ENCODE data around the gene RPL7A.
"Not testable (repeated sequence)": the region's sequence is repeated elsewhere in the genome, so short reads cannot be mapped to it uniquely, and the experiment has no call there.

The RPL7A gene

DNA sequence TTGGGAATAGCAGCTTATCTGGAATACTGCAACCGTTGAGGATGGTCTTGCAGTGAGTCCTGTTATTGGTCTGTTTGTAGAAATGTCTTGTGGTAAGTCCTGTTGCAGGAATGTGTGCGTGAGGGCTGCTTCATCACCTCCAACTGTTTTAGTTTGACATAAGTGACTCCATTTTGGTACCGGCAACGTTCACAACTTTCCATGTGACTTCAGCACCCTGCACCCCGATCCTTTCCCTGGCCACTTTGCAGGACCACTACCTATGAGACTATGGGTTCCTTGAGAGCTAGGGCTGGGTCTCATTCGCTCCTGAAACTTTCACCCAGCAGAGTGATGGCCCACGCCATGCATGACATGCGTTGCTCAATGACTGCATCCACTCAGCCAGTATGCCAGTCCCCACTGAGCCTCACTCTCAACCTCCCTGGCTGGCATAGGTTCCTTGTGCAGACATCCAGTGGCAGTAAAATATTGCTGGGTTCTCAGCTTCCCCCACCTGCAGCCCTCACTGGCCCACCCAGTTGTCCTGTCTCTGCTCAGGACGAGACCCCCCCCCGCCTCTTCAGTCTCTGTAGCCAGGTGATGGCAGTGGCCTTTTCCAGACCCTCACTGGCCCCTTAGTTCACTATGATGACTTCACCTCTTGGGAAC, 20.1 kb upstream of the RPL7A start:
- DNase-seq (ENCODE audit: low read depth in 2 of 2), result no peak

DNA sequence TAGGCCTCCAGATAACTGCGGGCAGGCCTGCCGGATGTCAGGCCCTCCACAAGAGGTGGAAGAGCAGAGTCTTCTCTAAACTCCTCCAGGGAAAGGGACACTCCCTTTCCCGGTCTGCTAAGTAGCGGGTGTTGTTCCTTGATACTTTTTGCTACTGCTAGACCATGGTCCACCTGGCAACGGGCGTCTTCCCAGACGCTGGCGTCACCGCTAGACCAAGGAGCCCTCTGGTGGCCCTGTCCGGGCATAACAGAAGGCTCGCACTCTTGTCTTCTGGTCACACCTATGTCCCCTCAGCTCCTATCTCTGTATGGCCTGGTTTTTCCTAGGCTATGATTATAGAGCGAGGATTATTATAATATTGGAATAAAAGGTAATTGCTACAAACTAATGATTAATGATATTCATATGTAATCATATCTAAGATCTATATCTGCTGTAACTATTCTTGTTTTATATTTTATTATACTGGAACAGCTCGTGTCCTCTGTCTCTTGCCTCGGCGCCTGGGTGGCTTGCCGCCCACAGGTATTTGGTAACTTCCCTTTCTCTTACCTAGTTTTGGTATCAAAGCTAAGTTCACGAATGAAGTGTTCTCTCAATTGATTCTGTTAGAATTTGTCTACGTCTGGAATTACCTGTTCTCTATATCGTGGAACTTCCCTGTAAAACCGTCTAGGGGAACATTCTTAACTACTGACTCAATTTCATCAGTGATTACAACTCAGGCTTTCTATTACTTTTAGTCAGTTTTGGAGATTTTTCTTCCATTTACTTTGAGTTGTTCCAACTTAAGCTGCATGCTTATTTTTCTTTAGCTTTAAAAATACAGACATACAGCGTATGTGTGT, 18.5 kb upstream of the RPL7A start:
- DNase-seq (ENCODE audit: low read depth in 2 of 2), result not testable (repeated sequence)

DNA sequence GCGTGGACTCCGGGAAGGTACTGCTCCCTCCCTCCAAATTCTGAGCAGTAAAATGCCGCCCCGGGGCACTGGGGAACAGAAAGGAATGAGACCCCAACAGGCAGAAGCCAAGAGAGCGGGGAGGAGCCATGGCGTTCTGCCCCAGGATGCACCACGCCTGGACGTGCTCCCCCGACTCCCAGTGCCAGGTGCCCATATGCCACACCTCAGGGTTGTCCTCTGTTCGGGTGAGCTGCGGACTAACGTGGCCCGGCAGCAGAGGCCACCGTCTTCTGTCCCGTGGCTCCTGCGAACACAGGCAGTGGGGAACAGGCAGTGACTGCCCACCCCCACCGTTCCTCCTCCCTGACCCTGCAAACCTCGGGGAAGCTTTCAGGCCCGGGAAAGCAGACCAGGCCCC, 16.8 kb upstream of the RPL7A start:
- DNase-seq (ENCODE audit: low read depth in 2 of 2), result no peak

DNA sequence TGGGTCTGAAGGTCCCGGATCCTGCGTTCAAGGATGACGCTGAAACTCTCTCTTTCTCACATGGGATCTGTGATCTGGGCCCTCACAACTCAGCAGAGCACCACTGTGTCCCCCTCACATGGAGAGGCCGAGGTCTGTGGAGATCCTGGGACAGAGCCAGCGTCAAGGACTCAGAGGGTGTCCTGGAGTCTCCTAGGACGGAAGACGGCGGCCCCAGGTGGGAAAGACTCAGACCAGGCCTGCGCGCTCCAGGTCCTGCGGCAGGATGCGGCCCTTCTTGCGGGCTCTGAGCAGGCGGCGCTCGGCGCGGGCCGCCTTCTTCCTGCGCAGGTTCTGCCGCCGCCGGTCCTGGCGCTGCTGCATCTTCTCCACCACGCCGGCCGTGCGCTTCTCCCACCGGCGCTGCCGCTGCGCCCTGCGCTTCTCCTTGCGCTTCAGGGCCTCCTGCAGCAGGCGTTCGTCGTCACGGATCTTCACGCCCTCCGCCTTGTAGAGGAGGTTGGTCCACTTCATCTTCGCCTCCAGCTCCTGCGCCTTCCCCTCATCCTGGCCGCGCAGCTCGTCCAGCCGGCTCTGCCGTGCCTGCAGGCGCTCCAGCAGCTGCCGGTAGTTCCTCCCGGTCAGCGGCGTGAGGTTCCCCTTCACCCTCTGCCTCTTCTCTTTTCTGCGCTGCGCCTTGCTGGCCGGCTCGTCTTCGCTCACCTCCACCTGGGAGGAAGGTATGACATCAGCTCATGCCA, 16.2 kb upstream of the RPL7A start:
- DNase-seq (ENCODE audit: low read depth in 2 of 2), result no peak

DNA sequence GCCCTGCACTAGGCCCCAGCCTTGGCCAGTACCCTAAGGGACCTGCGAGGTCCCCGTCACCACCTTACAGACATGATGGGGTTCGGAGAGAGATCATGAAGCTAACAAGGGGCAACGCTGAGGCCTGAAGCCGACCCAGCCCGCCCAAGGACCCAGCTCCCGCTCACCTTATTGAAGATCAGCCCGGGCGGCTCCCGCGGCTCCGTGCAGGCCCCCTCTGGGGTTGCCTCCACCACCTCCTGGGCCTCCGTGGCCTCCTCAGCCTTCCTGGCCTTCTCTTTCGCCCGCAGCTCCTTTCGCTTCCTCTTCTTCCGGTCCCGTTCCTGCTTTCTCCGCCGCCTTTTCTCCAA, 15.7 kb upstream of the RPL7A start:
- DNase-seq (ENCODE audit: low read depth in 2 of 2), result no peak

DNA sequence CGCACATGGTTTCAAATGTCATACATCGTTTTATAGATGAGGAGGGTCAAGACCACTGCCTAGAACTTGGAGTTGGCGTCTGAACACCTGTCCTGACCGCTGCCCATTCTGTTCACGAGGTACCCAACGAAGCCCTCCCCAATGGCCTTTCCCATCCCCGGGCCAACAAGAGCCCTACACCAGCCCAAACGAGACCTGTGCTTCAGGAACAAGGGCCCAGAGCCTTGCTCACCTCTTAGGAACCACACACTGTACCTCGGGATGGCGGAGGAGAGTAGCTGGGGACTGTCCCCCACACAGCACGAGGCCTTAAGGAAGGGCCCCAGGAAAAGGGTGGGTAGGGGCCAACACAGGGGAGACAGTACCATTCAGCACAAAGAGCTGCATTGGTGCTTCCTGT, 15.0 kb upstream of the RPL7A start:
- DNase-seq (ENCODE audit: low read depth in 2 of 2), result no peak

DNA sequence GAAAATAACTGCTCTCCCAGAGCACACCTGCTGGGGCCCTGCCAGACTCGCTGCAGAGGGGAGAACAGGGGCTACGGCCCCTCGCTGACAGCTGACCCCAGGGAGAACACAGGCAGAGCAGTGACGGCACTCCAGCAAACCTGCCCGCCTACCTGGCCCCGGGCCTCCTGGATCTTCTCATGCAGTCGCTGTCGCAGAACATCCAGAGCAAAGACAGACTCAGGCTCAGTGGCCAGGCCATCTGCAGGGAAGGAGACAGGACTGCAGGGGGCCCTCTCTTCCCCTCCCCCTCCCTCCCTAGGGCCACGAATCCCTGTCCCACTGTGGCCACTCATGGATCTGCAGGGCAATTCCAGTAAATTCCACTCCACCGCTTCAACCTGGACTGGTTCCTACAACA, 14.5 kb upstream of the RPL7A start:
- DNase-seq (ENCODE audit: low read depth in 2 of 2), result no peak

DNA sequence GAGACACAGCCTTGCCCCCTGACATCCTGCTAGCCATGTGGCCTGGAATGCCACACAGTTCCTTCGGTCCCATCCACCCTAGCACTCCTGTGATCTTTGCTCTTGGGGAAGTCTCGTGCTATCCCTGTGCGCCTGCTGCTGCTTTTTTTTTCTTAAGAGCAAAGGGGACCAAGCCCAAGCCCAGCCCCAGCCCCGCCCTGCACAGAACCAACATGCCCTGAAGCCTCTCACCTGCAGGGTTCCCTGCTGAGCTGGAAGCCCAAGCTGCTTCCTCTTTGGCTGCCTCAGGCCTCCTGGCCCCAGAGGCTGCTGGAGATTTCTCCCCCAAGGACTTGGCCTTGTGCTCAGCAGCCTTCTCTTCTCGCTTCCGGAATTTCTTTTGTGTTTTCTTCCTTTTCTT, 13.9 kb upstream of the RPL7A start:
- DNase-seq (ENCODE audit: low read depth in 2 of 2), result no peak

DNA sequence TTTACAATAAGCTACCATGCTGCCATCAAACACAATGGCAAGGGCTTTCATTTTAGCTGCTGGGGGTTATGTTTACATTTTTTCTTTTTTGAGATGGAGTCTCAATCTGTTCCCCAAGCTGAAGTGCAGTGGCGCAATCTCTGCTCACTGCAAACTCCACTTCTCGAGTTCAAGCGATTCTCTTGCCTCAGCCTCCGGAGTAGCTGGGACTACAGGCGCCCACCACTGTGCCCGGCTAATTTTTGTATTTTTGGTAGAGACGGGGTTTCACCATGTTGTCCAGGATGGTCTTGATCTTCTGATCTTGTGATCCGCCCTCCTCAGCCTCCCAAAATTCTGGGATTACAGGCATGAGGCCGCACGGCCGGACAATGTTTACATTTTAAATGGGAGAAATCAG, 13.1 kb upstream of the RPL7A start:
- not testable (repeated sequence) for DNase-seq (ENCODE audit: low read depth in 2 of 2)

DNA sequence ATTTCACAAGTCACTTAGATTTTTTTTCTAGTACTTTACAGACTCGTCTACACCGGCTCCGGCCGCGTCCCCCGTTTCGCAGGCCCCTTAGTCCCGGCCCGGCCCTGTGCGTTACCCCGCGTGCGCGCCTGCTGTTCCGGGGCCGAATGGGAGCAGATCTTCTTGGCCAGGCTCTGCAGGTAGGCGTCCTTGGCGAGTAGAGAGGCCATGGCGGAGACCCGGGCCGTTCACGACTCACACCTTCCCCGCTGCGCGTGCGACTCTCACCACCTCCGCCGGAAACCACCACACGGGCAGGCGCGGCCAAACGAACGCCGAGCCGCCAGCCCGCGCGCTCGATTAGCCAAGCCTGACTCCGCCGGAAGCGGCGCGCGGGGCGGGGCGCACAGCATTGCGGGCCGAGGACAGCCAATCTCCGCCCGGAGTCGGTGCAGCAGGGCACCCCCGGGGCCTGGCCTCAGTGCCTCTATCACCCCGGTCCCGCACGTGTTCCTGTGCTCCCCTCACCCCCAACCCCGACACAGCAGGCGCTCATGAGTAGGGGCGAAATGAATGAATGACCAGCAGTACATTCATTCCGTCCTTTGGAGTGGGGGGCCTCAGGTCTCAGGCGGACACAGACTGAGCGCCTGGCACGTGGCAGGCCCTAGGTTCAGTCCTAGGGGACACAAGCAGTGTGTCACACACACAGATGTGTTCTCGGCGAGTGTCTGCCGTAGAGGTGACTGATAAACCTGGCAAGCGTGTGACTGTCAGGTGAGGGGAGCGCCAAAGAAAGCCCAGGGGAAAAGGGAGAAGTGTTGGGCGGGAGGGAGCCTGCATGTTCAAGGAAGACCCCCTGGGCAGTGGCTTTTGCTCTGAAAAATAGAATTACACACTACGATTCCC, 11.8 kb upstream of the RPL7A start, which contains the start of gene SURF6:
SURF6 (minus strand) TSS at position 265 of the 888 bp plus-strand sequence; CDS start at position 209, 56 bp downstream.
- DNase-seq (ENCODE audit: low read depth in 2 of 2), result peak; percentile 88 to 92

DNA sequence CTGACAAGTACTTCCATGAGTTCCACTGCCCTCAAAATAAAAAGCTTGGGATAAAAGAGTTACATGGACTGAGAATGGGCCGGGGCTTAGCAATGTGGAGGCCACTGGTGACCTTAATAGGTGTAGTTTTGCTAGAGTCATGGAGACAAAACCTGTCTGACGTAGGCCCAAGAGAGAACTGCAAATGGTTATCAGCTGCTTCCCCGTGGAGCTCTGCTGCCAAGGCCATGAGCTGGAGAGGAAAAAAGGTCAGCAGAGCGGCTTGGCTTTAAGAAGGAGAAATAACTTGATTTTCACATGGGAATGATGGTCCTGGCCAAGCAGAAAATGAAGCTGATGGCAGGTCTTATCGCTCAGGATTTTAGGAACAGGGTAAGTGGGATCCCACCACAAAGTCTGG, 8.4 kb upstream of the RPL7A start:
- no peak for DNase-seq (ENCODE audit: low read depth in 2 of 2)

DNA sequence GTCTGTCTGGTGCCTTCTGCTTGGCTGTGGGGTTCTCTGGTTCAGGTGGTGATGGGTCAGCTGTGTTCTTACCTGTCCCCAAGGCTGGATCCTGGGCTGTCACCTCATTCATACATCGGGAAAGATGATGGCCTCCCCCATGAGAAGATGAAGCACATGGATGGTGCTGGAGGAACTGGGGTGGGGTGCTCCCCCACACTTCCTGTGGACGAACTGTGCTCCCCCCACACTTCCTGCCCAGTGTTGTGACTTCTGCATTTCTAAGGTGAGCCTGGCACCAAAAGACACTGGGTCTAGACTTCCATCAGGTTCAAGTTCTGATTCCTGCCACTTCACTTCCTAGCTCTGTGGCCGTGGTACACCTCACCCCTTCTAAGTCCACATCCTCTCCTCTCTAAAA, 7.8 kb upstream of the RPL7A start:
- no peak for DNase-seq (ENCODE audit: low read depth in 2 of 2)

DNA sequence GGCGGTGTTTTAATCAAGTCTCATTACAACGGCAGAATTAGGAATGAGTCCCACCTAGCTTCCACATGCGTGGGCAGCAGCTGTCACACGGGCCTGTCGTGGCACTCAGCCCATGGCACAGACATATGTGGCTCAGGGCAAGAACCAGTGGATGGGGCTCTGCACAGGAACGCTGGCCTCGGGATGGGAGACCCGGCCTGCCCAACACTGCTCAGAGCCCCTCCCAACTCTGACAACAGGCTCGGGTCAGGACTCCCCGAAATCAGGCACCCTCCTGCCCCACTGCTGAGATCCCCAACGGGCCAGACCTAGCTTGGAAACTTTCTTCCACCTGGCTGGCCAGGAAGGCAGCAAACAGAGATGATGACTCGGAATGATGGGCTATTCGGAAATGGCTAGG, 7.1 kb upstream of the RPL7A start:
- DNase-seq (ENCODE audit: low read depth in 2 of 2), result no peak

DNA sequence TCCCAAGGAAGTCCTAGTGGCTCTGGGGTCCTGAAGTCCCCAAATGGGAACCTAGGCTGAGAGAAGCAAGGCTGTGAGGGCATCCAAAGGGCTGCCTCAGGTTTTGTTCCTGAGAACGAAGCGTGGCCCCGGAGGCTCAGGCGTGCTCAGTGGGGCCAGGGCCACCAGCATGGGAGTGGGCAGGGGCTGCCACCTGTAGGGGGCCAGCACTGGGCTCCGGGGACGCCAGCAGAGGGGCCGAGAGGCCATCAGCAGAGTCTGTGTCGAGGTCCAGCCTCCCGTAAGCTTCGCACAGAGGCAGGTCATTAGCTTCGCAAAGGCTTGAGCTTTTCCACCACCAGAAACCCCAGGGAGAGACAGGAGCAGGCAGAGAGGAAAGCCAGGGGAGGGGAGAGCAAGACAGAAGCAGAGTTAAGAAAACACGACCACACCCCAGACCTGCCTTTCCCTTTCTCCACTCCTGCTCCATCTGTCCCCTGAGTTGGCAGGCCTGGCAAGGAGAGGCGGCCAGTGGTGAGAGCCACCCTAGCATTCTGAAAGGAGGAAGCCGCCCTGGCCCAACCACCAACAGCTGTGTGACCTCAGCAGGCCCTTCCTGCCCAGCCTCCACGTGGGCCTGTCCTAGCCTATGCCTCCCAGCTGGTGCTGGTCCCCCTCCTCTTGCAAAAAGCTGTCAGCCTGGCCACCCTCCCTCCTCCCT, 6.5 kb upstream of the RPL7A start:
- no peak for DNase-seq (ENCODE audit: low read depth in 2 of 2)

DNA sequence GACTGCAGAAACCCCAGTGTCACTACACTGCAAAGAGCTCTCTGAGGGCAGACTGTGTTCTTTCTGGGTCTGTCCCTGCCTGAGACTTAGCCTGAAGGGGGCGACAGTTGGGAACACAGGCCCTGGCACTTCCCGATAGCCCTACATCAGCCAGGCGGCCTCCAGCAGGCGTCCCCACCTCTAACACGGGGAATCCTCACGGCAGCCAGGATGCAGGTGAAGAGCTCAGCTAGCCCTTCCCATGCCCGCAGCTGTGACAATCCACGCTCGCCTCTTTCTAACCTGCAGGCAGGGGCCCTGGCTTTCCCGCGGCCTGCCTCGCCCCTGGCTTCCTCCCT, 6.0 kb upstream of the RPL7A start:
- DNase-seq (ENCODE audit: low read depth in 2 of 2), result no peak

DNA sequence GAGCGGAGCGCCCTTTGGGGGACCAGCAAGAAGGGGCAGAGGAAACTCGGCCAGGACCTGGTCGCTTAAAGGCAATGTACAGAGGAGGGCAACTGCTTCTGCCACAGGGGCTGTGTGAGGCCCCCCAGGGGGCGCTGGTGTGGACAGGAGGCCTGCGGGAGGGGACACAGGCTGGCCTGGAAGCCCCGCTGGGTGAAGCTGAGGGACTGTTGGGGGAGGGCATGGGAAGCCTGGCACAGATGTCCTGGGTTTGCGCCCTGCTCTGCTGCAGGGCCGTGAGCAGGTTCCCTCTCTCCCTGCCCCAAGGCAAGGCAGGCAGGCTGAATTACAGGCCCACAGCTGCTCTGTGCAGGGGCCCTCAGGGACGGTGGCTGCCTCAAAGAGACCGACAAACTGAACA, 5.4 kb upstream of the RPL7A start:
- DNase-seq (ENCODE audit: low read depth in 2 of 2), result no peak

DNA sequence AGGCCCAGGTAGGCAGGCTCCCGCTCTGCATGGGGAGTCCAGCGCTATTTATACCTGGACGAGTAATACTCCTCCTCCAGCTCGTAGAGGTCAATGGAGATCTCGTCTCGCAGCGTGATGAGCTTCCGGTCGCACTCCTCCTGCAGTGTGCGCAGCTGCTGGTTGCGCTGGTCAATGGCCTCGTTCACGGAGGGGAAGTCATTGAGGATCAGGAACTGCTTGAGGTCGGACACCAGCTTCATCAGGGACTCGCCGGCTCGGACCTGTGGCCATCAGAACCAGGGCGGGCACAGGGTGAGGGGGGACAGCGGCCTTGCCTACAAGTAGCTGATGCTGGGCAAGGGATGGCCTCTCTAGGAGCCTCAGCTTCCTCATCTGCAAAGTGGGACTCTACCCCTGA, 3.9 kb upstream of the RPL7A start:
- no peak for DNase-seq (ENCODE audit: low read depth in 2 of 2)

DNA sequence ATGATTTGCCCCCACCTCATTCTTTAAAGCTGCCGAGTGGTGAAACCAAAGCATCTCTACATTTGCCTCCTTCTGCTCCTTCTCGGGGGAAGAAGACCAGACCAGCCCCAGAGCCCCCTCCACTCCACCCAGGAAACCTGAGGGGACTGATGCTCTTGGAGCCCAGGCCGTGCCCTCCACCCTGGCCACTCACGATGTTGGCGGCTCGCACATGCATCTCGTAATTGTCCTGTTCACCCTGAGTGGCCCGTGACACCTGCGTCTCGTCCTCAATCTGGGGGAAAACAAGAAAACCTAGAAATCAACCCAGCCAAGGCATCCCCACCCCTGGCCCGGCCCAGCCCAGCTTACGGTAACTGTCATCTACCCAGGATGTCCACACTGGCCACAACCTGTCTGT, 3.0 kb upstream of the RPL7A start:
- no peak for DNase-seq (ENCODE audit: low read depth in 2 of 2)

DNA sequence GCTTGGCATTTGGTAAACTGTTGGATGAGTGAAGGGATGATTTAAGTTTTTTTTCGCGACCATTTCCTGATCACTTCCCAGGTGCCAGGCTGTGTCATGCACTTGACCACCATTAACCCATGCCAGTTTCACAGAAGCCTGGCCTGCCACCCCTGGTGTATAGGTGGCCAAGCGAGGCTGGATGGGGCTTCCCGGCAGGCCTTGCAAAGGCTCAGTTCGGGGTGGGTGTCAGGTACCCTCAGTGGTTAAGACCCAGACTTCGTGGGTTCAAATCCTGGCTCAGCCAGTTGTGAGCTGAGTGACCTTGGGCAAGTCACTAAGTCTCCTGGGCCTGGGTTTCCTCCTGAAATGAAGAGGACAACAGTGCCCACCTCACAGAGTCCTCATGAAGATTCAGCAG, 2.4 kb upstream of the RPL7A start:
- no peak for DNase-seq (ENCODE audit: low read depth in 2 of 2)

DNA sequence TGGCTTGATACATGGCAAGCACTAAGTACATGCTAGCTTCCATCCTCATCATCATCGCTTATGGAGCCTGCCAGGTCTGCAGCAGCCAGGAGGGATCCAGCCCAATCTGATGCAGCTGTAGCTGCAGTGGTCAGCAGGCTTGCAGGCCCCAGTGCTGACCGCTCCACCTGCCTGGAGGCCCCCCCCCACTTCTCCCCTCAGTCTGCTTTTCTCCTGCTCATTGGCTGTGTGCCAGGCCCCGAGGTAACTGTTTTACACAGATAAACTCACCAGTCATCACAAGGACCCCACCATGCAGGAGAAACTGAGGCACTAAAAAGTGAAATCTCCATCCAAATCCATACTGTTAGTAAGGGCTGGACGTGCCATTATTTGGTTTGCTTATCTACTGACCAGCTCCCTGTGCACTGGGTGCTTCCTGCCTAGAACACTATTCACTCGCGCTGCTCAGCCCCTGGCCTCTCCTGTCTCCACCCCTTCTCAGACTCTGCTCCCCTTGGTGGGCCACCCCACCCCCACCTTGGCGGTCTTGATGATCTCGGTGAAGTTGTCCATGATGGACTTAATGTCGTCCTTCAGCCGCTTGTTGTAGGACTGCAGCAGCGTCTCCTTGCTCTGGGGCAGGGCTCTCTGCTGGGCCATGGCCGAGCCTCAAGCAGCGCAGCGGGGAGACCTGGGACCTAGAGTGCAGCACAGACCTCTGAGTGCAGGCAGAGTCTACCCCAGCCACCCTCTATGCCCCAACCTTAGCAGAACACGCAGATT, 1.8 kb upstream of the RPL7A start:
- DNase-seq (ENCODE audit: low read depth in 2 of 2), result no peak

Measured in activated CD4-positive, alpha-beta T cell treated with anti-CD3 and anti-CD28 coated beads for 24 hours (primary cell).